ENCODE measurements around the gene RHBDD1.
"Not testable (repeated sequence)": the region's sequence is repeated elsewhere in the genome, so short reads cannot be mapped to it uniquely, and the experiment has no call there.

Gene RHBDD1

GRCh38 chr2:226799211-226799975 lies 36.5 kb upstream of the RHBDD1 start, which contains the start of gene IRS1:
Gene IRS1 (minus strand): TSS chr2:226799820. CDS start chr2:226798738, 1,082 bp downstream.
- no peak for DNase-seq (ENCODE audit: low read depth in 2 of 2, low spot score in 1 of 2)

- DNase-seq (ENCODE audit: low read depth in 2 of 2, low spot score in 1 of 2): no peak
These were observed 35.6 kb upstream of the RHBDD1 start for GRCh38 chr2:226799976-226800940.

- peak; percentile 61 for DNase-seq (ENCODE audit: low read depth in 2 of 2, low spot score in 1 of 2)
These were observed 34.7 kb upstream of the RHBDD1 start for GRCh38 chr2:226800941-226801784.

GRCh38 chr2:226802573-226802972 lies 33.3 kb upstream of the RHBDD1 start:
- no peak for DNase-seq (ENCODE audit: low read depth in 2 of 2, low spot score in 1 of 2)

- no peak for DNase-seq (ENCODE audit: low read depth in 2 of 2, low spot score in 1 of 2)
These were observed 32.4 kb upstream of the RHBDD1 start for GRCh38 chr2:226803410-226803809.

GRCh38 chr2:226813148-226813701 lies 22.6 kb upstream of the RHBDD1 start:
- DNase-seq (ENCODE audit: low read depth in 2 of 2, low spot score in 1 of 2): no peak

GRCh38 chr2:226818930-226819329 lies 16.9 kb upstream of the RHBDD1 start:
- no peak for DNase-seq (ENCODE audit: low read depth in 2 of 2, low spot score in 1 of 2)

GRCh38 chr2:226825056-226825455 lies 10.8 kb upstream of the RHBDD1 start:
- DNase-seq (ENCODE audit: low read depth in 2 of 2, low spot score in 1 of 2): no peak

- no peak for DNase-seq (ENCODE audit: low read depth in 2 of 2, low spot score in 1 of 2)
These were observed 7.7 kb upstream of the RHBDD1 start for GRCh38 chr2:226828191-226828590.

GRCh38 chr2:226829721-226830631 lies 5.9 kb upstream of the RHBDD1 start:
- DNase-seq (ENCODE audit: low read depth in 2 of 2, low spot score in 1 of 2): no peak

GRCh38 chr2:226831266-226831665 lies 4.6 kb upstream of the RHBDD1 start:
- no peak for DNase-seq (ENCODE audit: low read depth in 2 of 2, low spot score in 1 of 2)

GRCh38 chr2:226832061-226832460 lies 3.8 kb upstream of the RHBDD1 start:
- no peak for DNase-seq (ENCODE audit: low read depth in 2 of 2, low spot score in 1 of 2)

GRCh38 chr2:226834880-226835279 lies 974 bp upstream of the RHBDD1 start:
- DNase-seq (ENCODE audit: low read depth in 2 of 2, low spot score in 1 of 2): not testable (repeated sequence)

GRCh38 chr2:226835420-226835795 lies 446 bp upstream of the RHBDD1 start:
- no peak for DNase-seq (ENCODE audit: low read depth in 2 of 2, low spot score in 1 of 2)

GRCh38 chr2:226836548-226836885 lies 663 bp downstream of the RHBDD1 start:
- no peak for DNase-seq (ENCODE audit: low read depth in 2 of 2, low spot score in 1 of 2)

- no peak for DNase-seq (ENCODE audit: low read depth in 2 of 2, low spot score in 1 of 2)
These were observed 1.5 kb downstream of the RHBDD1 start for GRCh38 chr2:226837334-226837733.

- DNase-seq (ENCODE audit: low read depth in 2 of 2, low spot score in 1 of 2): no peak
These were observed 2.1 kb downstream of the RHBDD1 start for GRCh38 chr2:226837787-226838603.

GRCh38 chr2:226838722-226839121 lies 2.9 kb downstream of the RHBDD1 start:
- DNase-seq (ENCODE audit: low read depth in 2 of 2, low spot score in 1 of 2): no peak

GRCh38 chr2:226839161-226839560 lies 3.3 kb downstream of the RHBDD1 start:
- DNase-seq (ENCODE audit: low read depth in 2 of 2, low spot score in 1 of 2): no peak
